Thyroid gland (tissue), 4 donors: ENCODE results near the gene LMF2.
A peak's percentile ranks its signal among the peaks of the same experiment; 100 is the strongest.

Source experiments
- POLR2A ChIP-seq, 2 donors: fragments of 450-650 bp; IDR thresholded peaks; one replicate each; pipeline ENCODE4 v1.6.1; 2017; ENCODE audit warnings: antibody characterized with exemption in 2 of 2, mild to moderate bottlenecking in 2 of 2, moderate library complexity in 1 of 2
- TF ChIP-seq, protein P1 (sequence below), 6 experiments: fragments of 200-600 bp in 3 of 6; fragments of 450-650 bp in 3 of 6; sonication (generic) in 3 of 6; IDR thresholded peaks; one replicate each; pipeline ENCODE4 v1.5.1; 2016 to 2019; ENCODE audit warnings: antibody characterized with exemption in 6 of 6, mild to moderate bottlenecking in 2 of 6, inconsistent platforms in 1 of 6, moderate library complexity in 1 of 6

DNA sequence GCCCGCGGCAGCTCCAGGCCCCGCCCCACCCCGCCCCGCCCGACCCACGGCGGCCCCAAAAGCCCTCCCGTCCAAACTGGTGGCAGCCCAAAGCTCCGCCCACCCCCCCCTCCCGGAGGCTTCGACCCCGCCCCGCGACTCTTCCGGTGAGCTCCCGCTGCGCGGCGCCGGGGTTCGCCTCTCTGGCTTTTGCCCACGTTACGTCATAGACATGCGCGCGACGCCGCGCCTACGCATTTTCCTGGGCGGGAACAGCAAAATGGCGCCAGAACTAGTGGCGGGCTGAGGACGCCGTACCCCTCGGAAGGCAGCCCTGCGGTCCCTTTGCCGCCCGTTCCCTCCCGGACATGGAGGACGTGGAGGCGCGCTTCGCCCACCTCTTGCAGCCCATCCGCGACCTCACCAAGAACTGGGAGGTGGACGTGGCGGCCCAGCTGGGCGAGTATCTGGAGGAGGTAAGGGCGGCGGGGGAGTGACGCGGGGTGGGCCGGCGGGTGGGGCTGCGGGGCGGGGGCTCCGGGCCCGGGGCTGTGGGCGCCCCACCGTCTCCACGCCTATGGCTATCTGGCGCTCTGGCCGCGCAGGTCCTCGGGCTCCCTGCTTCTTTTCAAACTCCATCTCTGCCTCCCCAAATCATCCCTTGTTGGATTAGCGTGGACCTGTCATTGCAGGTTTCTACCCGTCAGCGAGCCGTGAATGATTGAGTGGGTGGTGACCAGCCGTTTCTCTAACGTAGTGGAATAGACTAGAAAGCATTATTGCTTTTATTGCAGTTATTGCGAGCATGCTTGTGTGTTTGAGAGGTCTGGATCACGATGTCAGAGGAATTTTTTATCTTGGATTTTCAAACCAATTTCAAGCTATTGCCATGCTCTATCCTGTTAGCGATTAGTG lies 736 bp upstream of the LMF2 start, which contains the start of gene NCAPH2:
- TF ChIP-seq, protein P1, sequence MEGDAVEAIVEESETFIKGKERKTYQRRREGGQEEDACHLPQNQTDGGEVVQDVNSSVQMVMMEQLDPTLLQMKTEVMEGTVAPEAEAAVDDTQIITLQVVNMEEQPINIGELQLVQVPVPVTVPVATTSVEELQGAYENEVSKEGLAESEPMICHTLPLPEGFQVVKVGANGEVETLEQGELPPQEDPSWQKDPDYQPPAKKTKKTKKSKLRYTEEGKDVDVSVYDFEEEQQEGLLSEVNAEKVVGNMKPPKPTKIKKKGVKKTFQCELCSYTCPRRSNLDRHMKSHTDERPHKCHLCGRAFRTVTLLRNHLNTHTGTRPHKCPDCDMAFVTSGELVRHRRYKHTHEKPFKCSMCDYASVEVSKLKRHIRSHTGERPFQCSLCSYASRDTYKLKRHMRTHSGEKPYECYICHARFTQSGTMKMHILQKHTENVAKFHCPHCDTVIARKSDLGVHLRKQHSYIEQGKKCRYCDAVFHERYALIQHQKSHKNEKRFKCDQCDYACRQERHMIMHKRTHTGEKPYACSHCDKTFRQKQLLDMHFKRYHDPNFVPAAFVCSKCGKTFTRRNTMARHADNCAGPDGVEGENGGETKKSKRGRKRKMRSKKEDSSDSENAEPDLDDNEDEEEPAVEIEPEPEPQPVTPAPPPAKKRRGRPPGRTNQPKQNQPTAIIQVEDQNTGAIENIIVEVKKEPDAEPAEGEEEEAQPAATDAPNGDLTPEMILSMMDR (IDR thresholded peaks at IDR 0.05): peak in 1 of 6 experiments; percentile 30
- TF ChIP-seq POLR2A (IDR thresholded peaks at IDR 0.05): peak in 1 of 2 donors; percentile 79
